ENCODE results near the gene LAMB2.
A peak's percentile ranks its signal among the peaks of the same experiment; 100 is the strongest.

DNA sequence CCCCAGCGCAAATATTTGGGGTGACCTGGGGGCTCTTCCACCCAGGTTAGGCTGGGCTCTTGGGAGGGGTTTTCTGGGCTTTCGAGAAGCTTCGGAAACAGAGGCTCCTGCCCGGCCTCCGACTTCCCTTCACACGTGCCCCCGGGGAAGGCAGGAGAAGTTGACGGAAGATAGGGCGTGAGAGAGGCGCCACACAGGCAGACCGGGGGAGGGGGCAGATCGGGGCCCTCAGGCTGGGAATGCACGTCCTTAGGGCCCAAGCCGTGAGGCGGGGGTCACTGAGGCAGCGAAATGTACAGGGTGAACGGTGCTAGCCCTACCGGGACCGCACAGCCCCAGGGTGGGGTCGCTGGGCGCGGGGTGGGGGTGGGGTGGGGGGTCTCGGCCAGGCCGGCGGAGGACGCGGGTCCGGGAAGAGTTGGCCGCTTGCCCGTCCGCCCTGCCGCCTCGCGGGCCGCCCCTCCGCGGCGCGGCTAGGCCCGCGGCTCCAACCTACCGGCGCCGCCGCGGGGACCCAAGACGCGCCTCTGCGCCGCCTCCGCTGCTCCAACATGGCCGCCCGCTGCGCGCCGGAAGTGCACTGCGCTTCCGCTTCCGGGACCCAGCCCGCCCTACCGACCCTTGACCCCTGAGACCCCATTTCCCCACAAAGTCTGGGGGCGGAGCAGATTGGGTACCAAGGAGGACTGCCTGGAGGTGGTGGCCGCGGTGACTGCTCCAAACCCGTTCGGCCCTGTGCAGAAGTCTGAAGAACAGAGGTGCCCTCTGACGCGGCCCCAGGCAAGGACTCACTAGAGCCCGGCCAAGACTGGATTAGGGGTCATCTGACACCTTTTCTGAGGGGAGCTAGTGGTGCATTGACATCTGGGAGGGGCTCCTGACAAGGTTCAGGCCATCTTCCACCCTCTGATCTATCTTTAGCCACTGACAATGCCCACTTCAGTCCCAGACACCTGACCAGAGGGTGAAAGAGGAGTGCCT, 33.2 kb upstream of the LAMB2 start, which contains the start of gene CCDC71:
- TF ChIP-seq CREB1 (IDR thresholded peaks at IDR 0.05; ENCODE audit: low read depth) (no peak), TAF1 (IDR thresholded peaks at IDR 0.05; ENCODE audit: low read depth) (peak; percentile 78), EP300 (IDR thresholded peaks at IDR 0.05; ENCODE audit: borderline replicate concordance) (no peak), RAD21 (IDR thresholded peaks at IDR 0.05; ENCODE audit: low read depth) (no peak), ZBTB7A (IDR thresholded peaks at IDR 0.05; ENCODE audit: low read depth) (peak; percentile 96), CEBPB (IDR thresholded peaks at IDR 0.05) (no peak), NFIC (IDR thresholded peaks at IDR 0.05) (no peak)
- TF ChIP-seq, protein P1, sequence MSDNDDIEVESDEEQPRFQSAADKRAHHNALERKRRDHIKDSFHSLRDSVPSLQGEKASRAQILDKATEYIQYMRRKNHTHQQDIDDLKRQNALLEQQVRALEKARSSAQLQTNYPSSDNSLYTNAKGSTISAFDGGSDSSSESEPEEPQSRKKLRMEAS (IDR thresholded peaks at IDR 0.05): peak; percentile 39
- TF ChIP-seq, protein P2, sequence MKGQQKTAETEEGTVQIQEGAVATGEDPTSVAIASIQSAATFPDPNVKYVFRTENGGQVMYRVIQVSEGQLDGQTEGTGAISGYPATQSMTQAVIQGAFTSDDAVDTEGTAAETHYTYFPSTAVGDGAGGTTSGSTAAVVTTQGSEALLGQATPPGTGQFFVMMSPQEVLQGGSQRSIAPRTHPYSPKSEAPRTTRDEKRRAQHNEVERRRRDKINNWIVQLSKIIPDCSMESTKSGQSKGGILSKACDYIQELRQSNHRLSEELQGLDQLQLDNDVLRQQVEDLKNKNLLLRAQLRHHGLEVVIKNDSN (IDR thresholded peaks at IDR 0.05): no peak
- TF ChIP-seq, protein P3, sequence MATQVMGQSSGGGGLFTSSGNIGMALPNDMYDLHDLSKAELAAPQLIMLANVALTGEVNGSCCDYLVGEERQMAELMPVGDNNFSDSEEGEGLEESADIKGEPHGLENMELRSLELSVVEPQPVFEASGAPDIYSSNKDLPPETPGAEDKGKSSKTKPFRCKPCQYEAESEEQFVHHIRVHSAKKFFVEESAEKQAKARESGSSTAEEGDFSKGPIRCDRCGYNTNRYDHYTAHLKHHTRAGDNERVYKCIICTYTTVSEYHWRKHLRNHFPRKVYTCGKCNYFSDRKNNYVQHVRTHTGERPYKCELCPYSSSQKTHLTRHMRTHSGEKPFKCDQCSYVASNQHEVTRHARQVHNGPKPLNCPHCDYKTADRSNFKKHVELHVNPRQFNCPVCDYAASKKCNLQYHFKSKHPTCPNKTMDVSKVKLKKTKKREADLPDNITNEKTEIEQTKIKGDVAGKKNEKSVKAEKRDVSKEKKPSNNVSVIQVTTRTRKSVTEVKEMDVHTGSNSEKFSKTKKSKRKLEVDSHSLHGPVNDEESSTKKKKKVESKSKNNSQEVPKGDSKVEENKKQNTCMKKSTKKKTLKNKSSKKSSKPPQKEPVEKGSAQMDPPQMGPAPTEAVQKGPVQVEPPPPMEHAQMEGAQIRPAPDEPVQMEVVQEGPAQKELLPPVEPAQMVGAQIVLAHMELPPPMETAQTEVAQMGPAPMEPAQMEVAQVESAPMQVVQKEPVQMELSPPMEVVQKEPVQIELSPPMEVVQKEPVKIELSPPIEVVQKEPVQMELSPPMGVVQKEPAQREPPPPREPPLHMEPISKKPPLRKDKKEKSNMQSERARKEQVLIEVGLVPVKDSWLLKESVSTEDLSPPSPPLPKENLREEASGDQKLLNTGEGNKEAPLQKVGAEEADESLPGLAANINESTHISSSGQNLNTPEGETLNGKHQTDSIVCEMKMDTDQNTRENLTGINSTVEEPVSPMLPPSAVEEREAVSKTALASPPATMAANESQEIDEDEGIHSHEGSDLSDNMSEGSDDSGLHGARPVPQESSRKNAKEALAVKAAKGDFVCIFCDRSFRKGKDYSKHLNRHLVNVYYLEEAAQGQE (IDR thresholded peaks at IDR 0.05; ENCODE audit: low read depth): no peak

All from Ishikawa (cell line).